Endothelial cell of umbilical vein (primary cell): Measurements from ENCODE around the gene FAM83C. TPM values are rescaled to one million over a fixed set of nuclear protein-coding genes. Genes with fewer than 3 reads are reported as not detected.

ENCODE experiments used
- BruUV-seq: library from RNA; stranded (reverse); fragments of 400-500 nt; replicated peaks from 2 replicates; lab custom pipeline; 2021; lab: Mats Ljungman, UMichigan
- CTCF ChIA-PET: fragments of 300-600, 350-600 bp; sonication (Branson Sonifier 250); formaldehyde crosslinking; loops from one replicate; lab custom pipeline; 2021; ENCODE audit warnings: antibody characterized with exemption, inconsistent platforms; lab: Charles Lee
- POLR2A ChIA-PET: fragments of 300-600, 350-600 bp; sonication (Branson Sonifier 250); formaldehyde crosslinking; loops from one replicate; lab custom pipeline; 2021; ENCODE audit warnings: antibody characterized with exemption, inconsistent platforms; lab: Charles Lee
- DNase-seq: peaks from one replicate; pipeline ENCODE4 v3.0.0-alpha.2; 2011; ENCODE audit warnings: low read depth, low spot score
- FAIRE-seq: peaks from 2 replicates; lab custom pipeline; 2011; peaks lifted over from hg19 to GRCh38; lab: Jason Lieb, UNC
- H2AFZ ChIP-seq: 2 replicates; pipeline ENCODE4 v1.6.0; 2012; ENCODE audit warnings: low read depth, low read length, control low read depth, inconsistent platforms
- H3K27ac ChIP-seq: 2 replicates; pipeline ENCODE4 v1.5.1; 2011; ENCODE audit warnings: low read depth, mild to moderate bottlenecking, control low read depth, low read length, moderate library complexity; ENCODE audit not compliant: insufficient read depth
- H3K27me3 ChIP-seq, 2 experiments: 2 replicates each; pipeline versions ENCODE4 v1.6.0 to v1.6.1; 2011; ENCODE audit warnings: low read length in 2 of 2, mixed read lengths in 1 of 2; ENCODE audit not compliant: control insufficient read depth in 2 of 2, insufficient read depth in 2 of 2
- H3K36me3 ChIP-seq, 2 experiments: 2 replicates in 1 of 2; 3 replicates in 1 of 2; pipeline ENCODE4 v1.5.1; 2011; ENCODE audit warnings: low read length in 2 of 2, mild to moderate bottlenecking in 1 of 2, moderate library complexity in 1 of 2; ENCODE audit not compliant: control insufficient read depth in 2 of 2, insufficient read depth in 2 of 2; ENCODE audit errors: extremely low read depth in 1 of 2
- H3K4me1 ChIP-seq: 3 replicates; pipeline ENCODE4 v1.5.1; 2011; ENCODE audit warnings: mild to moderate bottlenecking, low read length; ENCODE audit not compliant: control insufficient read depth, insufficient read depth; ENCODE audit errors: extremely low read depth
- H3K4me2 ChIP-seq: 2 replicates; pipeline ENCODE4 v1.6.1; 2011; ENCODE audit warnings: low read length, control low read depth, mixed read lengths; ENCODE audit not compliant: insufficient read depth
- H3K4me3 ChIP-seq, 3 experiments: fragments of 200-600 bp in 1 of 3; sonication (generic), shearing (Covaris generic) in 1 of 3; replicated peaks in 1 of 3; 2 replicates each; pipeline ENCODE4 v1.5.1; 2011 to 2016; ENCODE audit warnings: control low read depth in 3 of 3, low read length in 3 of 3, mild to moderate bottlenecking in 2 of 3, inconsistent platforms in 1 of 3, low read depth in 1 of 3, moderate library complexity in 1 of 3; ENCODE audit not compliant: insufficient read depth in 1 of 3
- H3K79me2 ChIP-seq: 2 replicates; pipeline ENCODE4 v1.6.0; 2012; ENCODE audit warnings: low read length, inconsistent platforms; ENCODE audit not compliant: control insufficient read depth, insufficient read depth
- H3K9ac ChIP-seq: replicated peaks from 2 replicates; pipeline ENCODE3; 2011; ENCODE audit warnings: low read length, control low read depth; ENCODE audit not compliant: insufficient read depth; ENCODE audit errors: extremely low read depth
- H3K9me1 ChIP-seq: replicated peaks from 3 replicates; pipeline ENCODE4 v1.6.0; 2011; ENCODE audit warnings: mild to moderate bottlenecking, low read length; ENCODE audit not compliant: control insufficient read depth, insufficient read depth; ENCODE audit errors: extremely low read depth
- H3K9me3 ChIP-seq: replicated peaks from 2 replicates; pipeline ENCODE4 v1.5.1; 2012; ENCODE audit warnings: low read length, inconsistent platforms; ENCODE audit not compliant: control insufficient read depth, insufficient read depth
- H4K20me1 ChIP-seq: replicated peaks from 2 replicates; pipeline ENCODE3; 2011; ENCODE audit warnings: mild to moderate bottlenecking, low read length; ENCODE audit not compliant: control insufficient read depth, insufficient read depth; ENCODE audit errors: extremely low read depth
- EZH2 ChIP-seq: IDR thresholded peaks from 2 replicates; pipeline ENCODE4 v1.6.1; 2012; ENCODE audit warnings: borderline replicate concordance, low read depth, mild to moderate bottlenecking, moderate library complexity, low read length, inconsistent platforms; ENCODE audit not compliant: severe bottlenecking
- FOS ChIP-seq: IDR thresholded peaks from 2 replicates; pipeline ENCODE4 v1.6.1; 2011; ENCODE audit warnings: mild to moderate bottlenecking, low read length, moderate library complexity, borderline replicate concordance; ENCODE audit not compliant: insufficient read depth
- GATA2 ChIP-seq: IDR thresholded peaks from 2 replicates; pipeline ENCODE4 v1.7.0; 2011; ENCODE audit warnings: low read depth, mild to moderate bottlenecking, moderate library complexity, mixed read lengths, low read length; ENCODE audit not compliant: insufficient read length, insufficient read depth
- JUN ChIP-seq: IDR thresholded peaks from 2 replicates; pipeline ENCODE4 v1.6.1; 2011; ENCODE audit warnings: borderline replicate concordance, low read depth; ENCODE audit not compliant: insufficient read length, insufficient read depth
- MYC ChIP-seq: IDR thresholded peaks from one replicate; pipeline ENCODE4 v1.6.1; 2011; ENCODE audit warnings: mild to moderate bottlenecking, low read depth, low read length
- POLR2A ChIP-seq: IDR thresholded peaks from 2 replicates; pipeline ENCODE4 v1.6.1; 2012; ENCODE audit warnings: low read depth, mild to moderate bottlenecking, control low read depth, low read length
- POLR2AphosphoS5 ChIP-seq: IDR thresholded peaks from 2 replicates; pipeline ENCODE4 v1.6.1; 2012; ENCODE audit warnings: low read depth, mild to moderate bottlenecking, control low read depth, low read length, moderate library complexity; ENCODE audit not compliant: insufficient read depth
- dilution Hi-C: fragments of 300-500 bp; cut with MboI; formaldehyde crosslinking; loops from one replicate; pipeline ENCODE4 v1.15.0; 2019; ENCODE audit warnings: low sequenced_read_pairs; ENCODE audit not compliant: extremely low pct_ligation_motif_present
- intact Hi-C: fragments of 100-400 bp; cut with micrococcal nuclease; formaldehyde crosslinking; loops from one replicate; pipeline ENCODE4 v1.10.0; 2022
- polyA plus RNA-seq, 4 experiments: library from polyadenylated mRNA; depleted of rRNA in 3 of 4; stranded (reverse) in 3 of 4; unstranded in 1 of 4; fragments of >200 nt; gene quantifications; 2 replicates each; pipeline versions ENCODE4 v1.2.1 to v1.2.3, GENCODE V29; 2011 to 2012; ENCODE audit warnings: missing spikeins in 1 of 4
- total RNA-seq: library from RNA; stranded (reverse); gene quantifications from 2 replicates; pipeline ENCODE4 v1.2.3, GENCODE V29; 2021
- TF ChIP-seq, protein P1 (sequence below), 2 donors: IDR thresholded peaks; 1 replicate in 1 of 2; 2 replicates in 1 of 2; pipeline ENCODE4 v1.5.1; 2011; ENCODE audit warnings: low read length in 2 of 2, mild to moderate bottlenecking in 2 of 2, moderate library complexity in 2 of 2, control low read depth in 1 of 2, inconsistent platforms in 1 of 2, low read depth in 1 of 2; ENCODE audit not compliant: insufficient read depth in 1 of 2; ENCODE audit errors: extremely low read depth in 1 of 2
- TF ChIP-seq, protein P2 (sequence below): IDR thresholded peaks from 2 replicates; pipeline ENCODE4 v1.6.1; 2011; ENCODE audit not compliant: insufficient read depth, insufficient read length

Gene FAM83C
- total and polyA plus RNA-seq, 2 donors (not counting 3 experiments of a cell fraction or from before 2014, with no cell fraction given) = not detected

DNA sequence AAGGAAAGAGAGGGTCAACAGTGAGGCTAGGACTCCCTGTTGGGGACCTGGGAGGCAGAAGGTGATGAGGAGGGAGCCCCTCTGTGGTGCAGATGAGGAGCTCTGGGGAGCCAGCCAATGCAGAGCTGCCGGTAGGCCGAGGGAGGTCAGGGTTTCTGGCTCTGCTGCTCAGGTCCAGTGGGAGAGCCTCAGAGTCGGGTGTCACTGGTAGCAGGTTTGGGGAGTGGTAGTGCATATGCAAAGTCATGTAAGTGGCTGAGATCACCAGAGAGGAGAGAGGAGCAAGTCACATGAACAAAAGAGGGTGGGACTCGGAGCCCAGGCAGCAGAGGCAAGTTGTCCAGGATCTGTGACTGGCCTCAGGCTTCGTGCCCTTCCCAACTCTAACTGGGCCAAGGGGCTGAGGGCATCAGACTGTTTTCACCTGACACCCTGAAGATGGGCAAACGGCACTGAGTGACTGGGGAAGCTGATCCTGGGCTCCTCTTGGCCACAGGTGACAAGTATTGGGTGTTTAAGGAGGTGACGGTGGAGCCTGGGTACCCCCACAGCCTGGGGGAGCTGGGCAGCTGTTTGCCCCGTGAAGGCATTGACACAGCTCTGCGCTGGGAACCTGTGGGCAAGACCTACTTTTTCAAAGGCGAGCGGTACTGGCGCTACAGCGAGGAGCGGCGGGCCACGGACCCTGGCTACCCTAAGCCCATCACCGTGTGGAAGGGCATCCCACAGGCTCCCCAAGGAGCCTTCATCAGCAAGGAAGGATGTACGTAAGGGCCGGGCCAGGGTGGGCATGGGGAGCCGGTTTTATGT lies 20.9 kb downstream of the FAM83C start:
- intact Hi-C loops = no loop called here
- dilution Hi-C loops = loop anchor here (25.0 kb wide), 1 partner anchor 434 kb away; the partner anchor contains the start of gene NCOA6
- no peak overlapping the region for H3K4me2 ChIP-seq
- no peaks in the 10 kb centered on the region for H3K4me1 ChIP-seq
- no TSS peak for BruUV-seq
- DNase-seq (no peak), FAIRE-seq (no peak)
- H3K36me3 ChIP-seq = peaks cover 0 to 4% of the 10 kb centered on the region in 2 experiments
- H2AFZ ChIP-seq = no peak overlapping the region
- H3K9ac ChIP-seq = no peak overlapping the region
- H3K9me3 ChIP-seq = no peaks in the 10 kb centered on the region
- CTCF ChIA-PET = interaction anchor here (2.5 to 11.4 kb wide), 3 partner anchors 125 to 176 kb away, joined by 7 to 177 read pairs (median 118); partner anchors contain the start of genes EDEM2 and GDF5
- H3K4me3 ChIP-seq = no peak overlapping the region
- H3K27ac ChIP-seq = no peak overlapping the region
- H3K79me2 ChIP-seq = no peaks in the 10 kb centered on the region
- no peaks in the 10 kb centered on the region for H4K20me1 ChIP-seq
- POLR2A ChIA-PET = no interaction called here
- no peaks in the 10 kb centered on the region for H3K27me3 ChIP-seq
- no peak for TF ChIP-seq POLR2A
- TF ChIP-seq JUN = no peak
- TF ChIP-seq, protein P1, sequence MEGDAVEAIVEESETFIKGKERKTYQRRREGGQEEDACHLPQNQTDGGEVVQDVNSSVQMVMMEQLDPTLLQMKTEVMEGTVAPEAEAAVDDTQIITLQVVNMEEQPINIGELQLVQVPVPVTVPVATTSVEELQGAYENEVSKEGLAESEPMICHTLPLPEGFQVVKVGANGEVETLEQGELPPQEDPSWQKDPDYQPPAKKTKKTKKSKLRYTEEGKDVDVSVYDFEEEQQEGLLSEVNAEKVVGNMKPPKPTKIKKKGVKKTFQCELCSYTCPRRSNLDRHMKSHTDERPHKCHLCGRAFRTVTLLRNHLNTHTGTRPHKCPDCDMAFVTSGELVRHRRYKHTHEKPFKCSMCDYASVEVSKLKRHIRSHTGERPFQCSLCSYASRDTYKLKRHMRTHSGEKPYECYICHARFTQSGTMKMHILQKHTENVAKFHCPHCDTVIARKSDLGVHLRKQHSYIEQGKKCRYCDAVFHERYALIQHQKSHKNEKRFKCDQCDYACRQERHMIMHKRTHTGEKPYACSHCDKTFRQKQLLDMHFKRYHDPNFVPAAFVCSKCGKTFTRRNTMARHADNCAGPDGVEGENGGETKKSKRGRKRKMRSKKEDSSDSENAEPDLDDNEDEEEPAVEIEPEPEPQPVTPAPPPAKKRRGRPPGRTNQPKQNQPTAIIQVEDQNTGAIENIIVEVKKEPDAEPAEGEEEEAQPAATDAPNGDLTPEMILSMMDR (IDR thresholded peaks at IDR 0.05; ENCODE audit: extremely low read depth in 1 of 2, insufficient read depth in 1 of 2, low read depth in 1 of 2, low read length in 2 of 2) = no peak
- TF ChIP-seq EZH2 = no peak
- TF ChIP-seq GATA2 = no peak
- TF ChIP-seq POLR2AphosphoS5 = no peak
- TF ChIP-seq FOS = no peak
- no peak for TF ChIP-seq MYC
- TF ChIP-seq, protein P2, sequence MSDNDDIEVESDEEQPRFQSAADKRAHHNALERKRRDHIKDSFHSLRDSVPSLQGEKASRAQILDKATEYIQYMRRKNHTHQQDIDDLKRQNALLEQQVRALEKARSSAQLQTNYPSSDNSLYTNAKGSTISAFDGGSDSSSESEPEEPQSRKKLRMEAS = no peak
- H3K9me1 ChIP-seq = no peaks in the 10 kb centered on the region
